SK-N-SH treated with all-trans-retinoic acid at 6 μM for 48 hours (cell line): ENCODE data around the gene MGMT.

Experiments
- ATAC-seq: fragments of 200-7000 bp; cut with Tn5 transposase; 3 replicates; pipeline ENCODE4 v1.9.1; 2020; ENCODE audit warnings: mild to moderate bottlenecking, moderate library complexity
- ARNTL ChIP-seq: fragments of 450-650 bp; formaldehyde crosslinking; IDR thresholded peaks from 2 replicates; pipeline ENCODE4 v1.5.0; 2020; ENCODE audit warnings: low read depth, mild to moderate bottlenecking, moderate library complexity, borderline replicate concordance
- BACH2 ChIP-seq: fragments of 250-450 bp; sonication (Bioruptor Pico); IDR thresholded peaks from 2 replicates; pipeline ENCODE4 v1.9.0; 2021; ENCODE audit warnings: mild to moderate bottlenecking, borderline replicate concordance
- CSDC2 ChIP-seq: fragments of 250-450 bp; sonication (Bioruptor Pico); IDR thresholded peaks from 2 replicates; pipeline ENCODE4 v1.5.0; 2020; ENCODE audit warnings: mild to moderate bottlenecking, moderate library complexity
- GLIS3 ChIP-seq: fragments of 250-450 bp; sonication (Bioruptor Pico); IDR thresholded peaks from 2 replicates; pipeline ENCODE4 v1.5.0; 2020; ENCODE audit warnings: mild to moderate bottlenecking, moderate library complexity
- ISL1 ChIP-seq: fragments of 250-450 bp; sonication (Bioruptor Pico); IDR thresholded peaks from 2 replicates; pipeline ENCODE4 v2.1.2; 2022; ENCODE audit warnings: mild to moderate bottlenecking, moderate library complexity
- PPARA ChIP-seq: fragments of 250-450 bp; sonication (Bioruptor Pico); IDR thresholded peaks from 2 replicates; pipeline ENCODE4 v1.5.0; 2020; ENCODE audit warnings: mild to moderate bottlenecking, borderline replicate concordance
- SNAI2 ChIP-seq: fragments of 250-450 bp; sonication (Bioruptor Pico); IDR thresholded peaks from 2 replicates; pipeline ENCODE4 v1.5.0; 2020; ENCODE audit warnings: mild to moderate bottlenecking, moderate library complexity
- TCF4 ChIP-seq: fragments of 250-450 bp; sonication (Bioruptor Pico); IDR thresholded peaks from 2 replicates; pipeline ENCODE4 v1.8.0; 2021; ENCODE audit warnings: mild to moderate bottlenecking, moderate library complexity, borderline replicate concordance
- ZC3H10 ChIP-seq: fragments of 250-450 bp; sonication (Bioruptor Pico); IDR thresholded peaks from 2 replicates; pipeline ENCODE4 v1.5.1; 2021; ENCODE audit warnings: mild to moderate bottlenecking, moderate library complexity
- ZFP3 ChIP-seq: fragments of 250-450 bp; sonication (Bioruptor Pico); IDR thresholded peaks from 2 replicates; pipeline ENCODE4 v1.5.0; 2020; ENCODE audit warnings: mild to moderate bottlenecking, moderate library complexity
- ZFP30 ChIP-seq: fragments of 450-650 bp; formaldehyde crosslinking; IDR thresholded peaks from 2 replicates; pipeline ENCODE4 v1.5.0; 2022; ENCODE audit warnings: mild to moderate bottlenecking, moderate library complexity
- ZNF565 ChIP-seq: fragments of 450-650 bp; formaldehyde crosslinking; conservative IDR thresholded peaks from 2 replicates; pipeline ENCODE4 v1.5.0; 2020; ENCODE audit warnings: low read depth, mild to moderate bottlenecking, moderate library complexity
- ZNF8 ChIP-seq: fragments of 450-650 bp; formaldehyde crosslinking; IDR thresholded peaks from 2 replicates; pipeline ENCODE4 v1.5.0; 2020; ENCODE audit warnings: mild to moderate bottlenecking, moderate library complexity
- TF ChIP-seq, protein P1 (sequence below): fragments of 250-450 bp; sonication (Bioruptor Pico); IDR thresholded peaks from 2 replicates; pipeline ENCODE4 v1.8.0; 2021; ENCODE audit warnings: low read depth, mild to moderate bottlenecking, moderate library complexity, borderline replicate concordance
- TF ChIP-seq, protein P2 (sequence below): fragments of 250-450 bp; sonication (Bioruptor Pico); IDR thresholded peaks from 2 replicates; pipeline ENCODE4 v1.8.0; 2020; ENCODE audit warnings: mild to moderate bottlenecking, moderate library complexity, borderline replicate concordance
- TF ChIP-seq, protein P3 (sequence below): fragments of 250-450 bp; sonication (Bioruptor Pico); IDR thresholded peaks from 2 replicates; pipeline ENCODE4 v1.5.0; 2020; ENCODE audit warnings: mild to moderate bottlenecking, moderate library complexity
- TF ChIP-seq, protein P4 (sequence below): fragments of 250-450 bp; sonication (Bioruptor Pico); IDR thresholded peaks from 2 replicates; pipeline ENCODE4 v1.5.1; 2020; ENCODE audit warnings: low read depth, mild to moderate bottlenecking, moderate library complexity

Gene MGMT

DNA sequence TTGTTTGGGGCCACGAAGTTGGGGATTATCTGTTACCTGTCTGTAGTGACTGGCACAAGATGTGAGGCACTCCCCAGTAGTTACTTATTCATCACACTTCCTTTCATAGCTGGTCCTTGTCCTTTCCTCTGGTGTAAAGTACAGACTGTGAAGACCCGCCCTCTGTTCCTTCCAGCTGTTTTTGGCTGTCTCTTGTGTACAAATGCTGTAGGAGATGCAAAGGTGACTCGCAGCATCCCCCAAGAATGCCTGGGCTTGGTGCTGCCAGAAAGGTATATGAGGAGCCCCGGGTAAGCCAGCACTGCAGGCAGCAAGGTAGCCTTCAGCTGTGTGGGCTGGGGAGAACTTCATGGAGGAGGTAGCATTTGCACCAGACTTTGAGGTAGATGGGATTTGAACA lies 260.5 kb downstream of the MGMT start:
- TF ChIP-seq PPARA (CRISPR knock-in tag), result no peak
- TF ChIP-seq BACH2 (CRISPR knock-in tag), result no peak
- TF ChIP-seq ISL1 (CRISPR knock-in tag), result no peak
- TF ChIP-seq, protein P1, sequence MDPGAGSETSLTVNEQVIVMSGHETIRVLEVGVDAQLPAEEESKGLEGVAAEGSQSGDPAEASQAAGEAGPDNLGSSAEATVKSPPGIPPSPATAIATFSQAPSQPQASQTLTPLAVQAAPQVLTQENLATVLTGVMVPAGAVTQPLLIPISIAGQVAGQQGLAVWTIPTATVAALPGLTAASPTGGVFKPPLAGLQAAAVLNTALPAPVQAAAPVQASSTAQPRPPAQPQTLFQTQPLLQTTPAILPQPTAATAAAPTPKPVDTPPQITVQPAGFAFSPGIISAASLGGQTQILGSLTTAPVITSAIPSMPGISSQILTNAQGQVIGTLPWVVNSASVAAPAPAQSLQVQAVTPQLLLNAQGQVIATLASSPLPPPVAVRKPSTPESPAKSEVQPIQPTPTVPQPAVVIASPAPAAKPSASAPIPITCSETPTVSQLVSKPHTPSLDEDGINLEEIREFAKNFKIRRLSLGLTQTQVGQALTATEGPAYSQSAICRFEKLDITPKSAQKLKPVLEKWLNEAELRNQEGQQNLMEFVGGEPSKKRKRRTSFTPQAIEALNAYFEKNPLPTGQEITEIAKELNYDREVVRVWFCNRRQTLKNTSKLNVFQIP (CRISPR knock-in tag), result no peak
- TF ChIP-seq GLIS3 (CRISPR knock-in tag), result no peak
- TF ChIP-seq ZFP3 (CRISPR knock-in tag), result no peak
- TF ChIP-seq SNAI2, result no peak
- TF ChIP-seq, protein P2, sequence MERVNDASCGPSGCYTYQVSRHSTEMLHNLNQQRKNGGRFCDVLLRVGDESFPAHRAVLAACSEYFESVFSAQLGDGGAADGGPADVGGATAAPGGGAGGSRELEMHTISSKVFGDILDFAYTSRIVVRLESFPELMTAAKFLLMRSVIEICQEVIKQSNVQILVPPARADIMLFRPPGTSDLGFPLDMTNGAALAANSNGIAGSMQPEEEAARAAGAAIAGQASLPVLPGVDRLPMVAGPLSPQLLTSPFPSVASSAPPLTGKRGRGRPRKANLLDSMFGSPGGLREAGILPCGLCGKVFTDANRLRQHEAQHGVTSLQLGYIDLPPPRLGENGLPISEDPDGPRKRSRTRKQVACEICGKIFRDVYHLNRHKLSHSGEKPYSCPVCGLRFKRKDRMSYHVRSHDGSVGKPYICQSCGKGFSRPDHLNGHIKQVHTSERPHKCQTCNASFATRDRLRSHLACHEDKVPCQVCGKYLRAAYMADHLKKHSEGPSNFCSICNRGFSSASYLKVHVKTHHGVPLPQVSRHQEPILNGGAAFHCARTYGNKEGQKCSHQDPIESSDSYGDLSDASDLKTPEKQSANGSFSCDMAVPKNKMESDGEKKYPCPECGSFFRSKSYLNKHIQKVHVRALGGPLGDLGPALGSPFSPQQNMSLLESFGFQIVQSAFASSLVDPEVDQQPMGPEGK (CRISPR knock-in tag), result no peak
- no peak for TF ChIP-seq CSDC2
- no peak for TF ChIP-seq ZNF565
- TF ChIP-seq ZNF8 (CRISPR knock-in tag), result no peak
- TF ChIP-seq, protein P3, sequence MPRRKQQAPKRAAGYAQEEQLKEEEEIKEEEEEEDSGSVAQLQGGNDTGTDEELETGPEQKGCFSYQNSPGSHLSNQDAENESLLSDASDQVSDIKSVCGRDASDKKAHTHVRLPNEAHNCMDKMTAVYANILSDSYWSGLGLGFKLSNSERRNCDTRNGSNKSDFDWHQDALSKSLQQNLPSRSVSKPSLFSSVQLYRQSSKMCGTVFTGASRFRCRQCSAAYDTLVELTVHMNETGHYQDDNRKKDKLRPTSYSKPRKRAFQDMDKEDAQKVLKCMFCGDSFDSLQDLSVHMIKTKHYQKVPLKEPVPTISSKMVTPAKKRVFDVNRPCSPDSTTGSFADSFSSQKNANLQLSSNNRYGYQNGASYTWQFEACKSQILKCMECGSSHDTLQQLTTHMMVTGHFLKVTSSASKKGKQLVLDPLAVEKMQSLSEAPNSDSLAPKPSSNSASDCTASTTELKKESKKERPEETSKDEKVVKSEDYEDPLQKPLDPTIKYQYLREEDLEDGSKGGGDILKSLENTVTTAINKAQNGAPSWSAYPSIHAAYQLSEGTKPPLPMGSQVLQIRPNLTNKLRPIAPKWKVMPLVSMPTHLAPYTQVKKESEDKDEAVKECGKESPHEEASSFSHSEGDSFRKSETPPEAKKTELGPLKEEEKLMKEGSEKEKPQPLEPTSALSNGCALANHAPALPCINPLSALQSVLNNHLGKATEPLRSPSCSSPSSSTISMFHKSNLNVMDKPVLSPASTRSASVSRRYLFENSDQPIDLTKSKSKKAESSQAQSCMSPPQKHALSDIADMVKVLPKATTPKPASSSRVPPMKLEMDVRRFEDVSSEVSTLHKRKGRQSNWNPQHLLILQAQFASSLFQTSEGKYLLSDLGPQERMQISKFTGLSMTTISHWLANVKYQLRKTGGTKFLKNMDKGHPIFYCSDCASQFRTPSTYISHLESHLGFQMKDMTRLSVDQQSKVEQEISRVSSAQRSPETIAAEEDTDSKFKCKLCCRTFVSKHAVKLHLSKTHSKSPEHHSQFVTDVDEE (CRISPR knock-in tag), result no peak
- no peak for TF ChIP-seq ZC3H10 (CRISPR knock-in tag)
- TF ChIP-seq ZFP30 (CRISPR knock-in tag), result no peak
- TF ChIP-seq ARNTL (CRISPR knock-in tag), result no peak
- TF ChIP-seq, protein P4, sequence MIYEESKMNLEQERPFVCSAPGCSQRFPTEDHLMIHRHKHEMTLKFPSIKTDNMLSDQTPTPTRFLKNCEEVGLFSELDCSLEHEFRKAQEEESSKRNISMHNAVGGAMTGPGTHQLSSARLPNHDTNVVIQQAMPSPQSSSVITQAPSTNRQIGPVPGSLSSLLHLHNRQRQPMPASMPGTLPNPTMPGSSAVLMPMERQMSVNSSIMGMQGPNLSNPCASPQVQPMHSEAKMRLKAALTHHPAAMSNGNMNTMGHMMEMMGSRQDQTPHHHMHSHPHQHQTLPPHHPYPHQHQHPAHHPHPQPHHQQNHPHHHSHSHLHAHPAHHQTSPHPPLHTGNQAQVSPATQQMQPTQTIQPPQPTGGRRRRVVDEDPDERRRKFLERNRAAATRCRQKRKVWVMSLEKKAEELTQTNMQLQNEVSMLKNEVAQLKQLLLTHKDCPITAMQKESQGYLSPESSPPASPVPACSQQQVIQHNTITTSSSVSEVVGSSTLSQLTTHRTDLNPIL (CRISPR knock-in tag), result no peak

DNA sequence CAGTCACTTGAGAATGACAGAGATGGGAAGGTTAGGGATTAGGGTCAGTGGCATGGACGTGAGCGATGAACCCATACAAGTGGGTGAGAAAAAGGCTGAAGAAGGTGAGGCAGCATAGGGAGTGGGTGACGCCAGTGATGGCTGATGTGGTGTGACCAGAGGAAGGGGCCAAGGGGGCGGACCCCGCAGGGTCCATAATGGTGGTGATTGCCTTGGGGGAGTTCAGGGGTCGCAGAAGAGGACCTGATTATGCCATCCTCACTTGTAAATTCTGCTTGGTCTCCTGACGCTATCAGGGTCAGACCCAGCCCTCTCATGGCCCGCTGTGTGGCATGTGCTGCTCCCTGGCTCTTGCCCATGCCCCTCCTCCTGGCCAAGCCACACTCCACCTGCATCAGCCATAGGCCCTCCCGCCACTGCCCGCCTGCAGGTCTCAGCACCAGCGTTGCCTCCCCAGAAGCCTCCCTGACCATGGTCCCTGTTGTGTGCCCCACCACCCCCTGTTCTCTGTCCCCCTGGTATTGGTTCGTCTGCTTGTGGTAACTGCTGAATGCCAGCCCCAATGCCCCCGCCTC lies 261.3 kb downstream of the MGMT start:
- ATAC-seq, result no peak
- no peak for TF ChIP-seq PPARA (CRISPR knock-in tag)
- no peak for TF ChIP-seq ZNF565
- TF ChIP-seq, protein P3 (CRISPR knock-in tag), result no peak
- TF ChIP-seq CSDC2, result no peak
- no peak for TF ChIP-seq ZFP30 (CRISPR knock-in tag)
- no peak for TF ChIP-seq ZC3H10 (CRISPR knock-in tag)
- TF ChIP-seq TCF4 (CRISPR knock-in tag), result no peak
- TF ChIP-seq ZNF8 (CRISPR knock-in tag), result no peak
- TF ChIP-seq SNAI2, result no peak
- TF ChIP-seq GLIS3 (CRISPR knock-in tag), result no peak
- TF ChIP-seq ARNTL (CRISPR knock-in tag), result no peak
- no peak for TF ChIP-seq ISL1 (CRISPR knock-in tag)
- TF ChIP-seq ZFP3 (CRISPR knock-in tag), result no peak

More for the DNA sequence above, 260.5 kb downstream of the MGMT start:
- ATAC-seq, result no peak
